ENCODE data around the gene C9orf85.
"Not testable (repeated sequence)": the region's sequence is repeated elsewhere in the genome, so short reads cannot be mapped to it uniquely, and the experiment has no call there.

Gene C9orf85

GRCh38 chr9:71984831-71985281 lies 73.4 kb downstream of the C9orf85 start:
- no peak overlapping the region for H3K4me3 ChIP-seq (ENCODE audit: low read depth, low read length)
- TF ChIP-seq, protein P1, sequence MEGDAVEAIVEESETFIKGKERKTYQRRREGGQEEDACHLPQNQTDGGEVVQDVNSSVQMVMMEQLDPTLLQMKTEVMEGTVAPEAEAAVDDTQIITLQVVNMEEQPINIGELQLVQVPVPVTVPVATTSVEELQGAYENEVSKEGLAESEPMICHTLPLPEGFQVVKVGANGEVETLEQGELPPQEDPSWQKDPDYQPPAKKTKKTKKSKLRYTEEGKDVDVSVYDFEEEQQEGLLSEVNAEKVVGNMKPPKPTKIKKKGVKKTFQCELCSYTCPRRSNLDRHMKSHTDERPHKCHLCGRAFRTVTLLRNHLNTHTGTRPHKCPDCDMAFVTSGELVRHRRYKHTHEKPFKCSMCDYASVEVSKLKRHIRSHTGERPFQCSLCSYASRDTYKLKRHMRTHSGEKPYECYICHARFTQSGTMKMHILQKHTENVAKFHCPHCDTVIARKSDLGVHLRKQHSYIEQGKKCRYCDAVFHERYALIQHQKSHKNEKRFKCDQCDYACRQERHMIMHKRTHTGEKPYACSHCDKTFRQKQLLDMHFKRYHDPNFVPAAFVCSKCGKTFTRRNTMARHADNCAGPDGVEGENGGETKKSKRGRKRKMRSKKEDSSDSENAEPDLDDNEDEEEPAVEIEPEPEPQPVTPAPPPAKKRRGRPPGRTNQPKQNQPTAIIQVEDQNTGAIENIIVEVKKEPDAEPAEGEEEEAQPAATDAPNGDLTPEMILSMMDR (IDR thresholded peaks at IDR 0.05; ENCODE audit: low read depth, low read length): no peak

GRCh38 chr9:71985297-71985911 lies 74.0 kb downstream of the C9orf85 start:
- H3K4me3 ChIP-seq (ENCODE audit: low read depth, low read length): no peak overlapping the region
- TF ChIP-seq, protein P1 (IDR thresholded peaks at IDR 0.05; ENCODE audit: low read depth, low read length): no peak

- TF ChIP-seq, protein P1 (IDR thresholded peaks at IDR 0.05; ENCODE audit: low read depth, low read length): no peak
- no peak overlapping the region for H3K4me3 ChIP-seq (ENCODE audit: low read depth, low read length)
Observed at GRCh38 chr9:71986900-71987299, 75.5 kb downstream of the C9orf85 start.

DNA sequence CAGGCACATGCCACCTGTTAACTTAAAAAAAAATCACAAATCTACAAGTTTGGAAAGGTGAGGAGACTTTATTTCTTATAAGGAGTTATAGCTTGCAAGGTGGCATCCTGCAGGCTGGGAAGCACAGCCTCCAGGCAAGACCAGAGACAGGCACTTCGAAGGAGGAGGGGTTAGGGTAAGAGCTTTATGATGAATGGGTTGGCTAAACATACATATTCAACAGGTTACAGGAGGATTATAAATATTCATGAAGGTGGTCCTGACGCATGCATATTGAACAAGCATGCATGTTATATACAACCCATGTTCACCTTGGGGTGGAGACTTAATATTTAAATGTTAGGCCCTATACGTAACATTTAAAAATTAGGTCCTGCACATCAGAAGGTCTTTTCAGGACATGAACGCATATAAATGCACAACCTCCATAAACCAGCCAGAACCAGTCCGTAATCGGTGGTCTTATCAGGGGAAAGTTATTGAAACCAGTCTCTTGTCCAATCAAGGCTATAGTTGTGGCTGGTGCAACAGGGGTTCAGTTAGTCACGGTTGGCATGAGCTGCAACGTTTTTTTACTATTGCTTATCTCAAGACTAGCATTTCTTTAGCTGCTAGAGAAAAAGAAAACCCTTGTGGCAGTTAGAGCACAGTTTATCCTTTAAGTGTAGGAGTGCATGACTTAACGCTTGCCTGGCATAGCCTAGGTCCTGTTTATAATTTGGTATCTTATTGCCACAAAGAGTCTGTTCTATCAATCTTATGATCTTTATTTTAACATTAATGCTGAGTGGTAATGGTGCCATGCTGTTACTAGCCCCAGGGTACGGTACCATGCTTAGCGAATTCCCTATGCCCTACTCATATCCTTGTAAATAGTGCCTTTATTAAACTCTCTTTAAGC lies 76.3 kb downstream of the C9orf85 start:
- no peak overlapping the region for H3K4me3 ChIP-seq (ENCODE audit: low read depth, low read length)
- TF ChIP-seq, protein P1 (IDR thresholded peaks at IDR 0.05; ENCODE audit: low read depth, low read length): no peak

DNA sequence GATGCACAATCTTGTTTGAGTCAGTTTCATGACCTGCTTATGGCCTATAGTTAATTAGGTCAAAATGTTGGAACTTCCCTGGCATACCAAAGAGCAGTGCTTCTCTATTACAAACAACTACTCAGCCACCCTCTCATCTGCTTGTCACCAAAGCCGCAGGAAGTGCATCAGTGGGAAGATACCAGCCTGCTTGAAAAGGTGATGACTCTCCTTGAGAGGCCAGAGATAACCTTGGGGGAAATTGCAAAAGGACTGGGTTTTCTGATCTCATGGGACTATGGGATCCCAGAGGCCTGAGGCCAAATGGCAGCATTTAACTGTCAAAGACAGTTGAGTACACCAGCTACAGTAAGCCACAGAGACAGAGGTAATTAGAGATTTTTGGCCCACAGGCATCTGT lies 79.0 kb downstream of the C9orf85 start:
- TF ChIP-seq, protein P1 (IDR thresholded peaks at IDR 0.05; ENCODE audit: low read depth, low read length): no peak
- no peak overlapping the region for H3K4me3 ChIP-seq (ENCODE audit: low read depth, low read length)

DNA sequence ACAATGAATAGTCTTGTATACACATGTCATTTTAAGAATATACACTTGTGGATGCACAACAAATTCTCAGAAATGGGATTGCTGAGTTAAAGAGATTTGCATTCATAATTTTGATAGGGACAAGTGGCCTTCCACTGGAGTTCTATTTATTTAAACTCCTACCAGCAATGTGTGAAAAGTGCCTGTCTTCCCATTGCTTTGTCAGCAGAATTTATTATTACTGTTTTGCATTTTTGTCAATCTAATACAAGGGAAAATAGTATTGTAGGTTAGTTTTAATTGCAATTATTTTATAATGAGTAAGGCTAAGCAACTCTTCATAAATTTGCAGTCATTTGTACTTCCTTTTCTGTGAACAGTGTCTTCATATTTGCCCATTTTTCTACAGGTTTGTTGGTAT lies 94.0 kb downstream of the C9orf85 start:
- H3K4me3 ChIP-seq (ENCODE audit: low read depth, low read length): no peak overlapping the region
- TF ChIP-seq, protein P1 (IDR thresholded peaks at IDR 0.05; ENCODE audit: low read depth, low read length): no peak

DNA sequence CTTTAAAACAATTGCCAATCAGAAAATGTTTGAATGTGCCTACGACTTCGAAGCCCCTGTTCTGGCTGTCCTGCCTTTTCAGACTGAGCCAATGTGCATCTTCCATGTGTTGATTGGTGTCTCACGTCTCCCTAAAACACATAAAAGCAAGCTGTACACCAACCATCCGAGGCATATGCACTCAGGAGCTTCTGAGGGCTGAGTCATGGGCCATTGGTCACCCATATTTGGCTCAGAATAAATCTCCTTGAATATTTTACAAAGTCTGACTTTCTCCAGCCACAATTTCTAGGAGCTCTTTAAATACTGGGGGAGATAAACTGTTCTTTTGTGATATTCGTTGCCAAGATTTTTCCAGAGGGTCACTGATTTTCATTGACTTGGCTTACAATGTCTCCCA lies 95.1 kb downstream of the C9orf85 start:
- no peak overlapping the region for H3K4me3 ChIP-seq (ENCODE audit: low read depth, low read length)
- TF ChIP-seq, protein P1 (IDR thresholded peaks at IDR 0.05; ENCODE audit: low read depth, low read length): no peak

DNA sequence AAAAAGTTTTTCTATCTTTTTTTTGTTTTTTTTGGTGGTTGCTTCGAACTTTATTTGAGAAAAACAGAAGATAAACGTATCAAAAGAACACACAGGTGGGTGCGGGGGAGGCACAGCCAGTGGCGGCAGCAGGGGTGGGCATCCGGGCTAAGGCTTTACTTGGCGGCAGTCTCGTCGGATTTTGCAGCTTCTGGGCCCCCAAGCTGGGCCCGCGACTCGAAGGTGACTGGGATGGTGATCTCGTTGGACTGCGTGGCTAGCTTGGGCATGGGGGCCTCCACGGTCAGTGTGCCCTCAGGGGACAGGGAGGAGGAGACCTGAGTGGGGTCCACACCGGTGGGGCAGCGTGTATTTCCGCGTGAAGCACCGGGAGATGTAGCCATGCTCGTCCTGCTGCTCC lies 96.3 kb downstream of the C9orf85 start:
- not testable (repeated sequence) for H3K4me3 ChIP-seq (ENCODE audit: low read depth, low read length)

Data from WI38 (cell line).